CD4-positive, alpha-beta T cell treated with Interleukin-17A for 4 hours (primary cell): Measurements from ENCODE around the gene NR2C1.
A peak's percentile ranks its signal among the peaks of the same experiment; 100 is the strongest.
"Not testable (repeated sequence)": the region's sequence is repeated elsewhere in the genome, so short reads cannot be mapped to it uniquely, and the experiment has no call there.

Experiments used
- DNase-seq: peaks from one replicate; pipeline ENCODE4 v3.0.0-alpha.2; 2020; ENCODE audit warnings: mixed read lengths

The NR2C1 gene

DNA sequence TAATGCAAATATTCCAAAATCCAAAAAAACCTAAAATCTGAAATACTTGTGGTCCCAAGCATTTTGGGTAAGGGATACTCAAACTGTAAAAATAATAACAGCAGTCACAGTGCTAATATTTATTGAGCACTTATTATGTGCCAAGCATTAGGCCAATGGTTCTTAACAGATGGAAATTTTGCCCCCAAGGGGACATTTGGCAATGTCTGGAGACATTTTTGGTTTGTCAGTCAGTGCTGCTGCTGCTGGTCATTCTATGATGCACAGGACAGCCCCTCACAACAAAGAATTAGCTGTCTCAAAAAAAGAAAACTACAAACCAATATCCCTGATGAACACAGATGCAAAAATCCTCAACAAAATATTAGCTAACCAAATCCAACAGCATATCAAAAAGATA is 75.7 kb downstream of the NR2C1 start:
- no peak for DNase-seq

DNA sequence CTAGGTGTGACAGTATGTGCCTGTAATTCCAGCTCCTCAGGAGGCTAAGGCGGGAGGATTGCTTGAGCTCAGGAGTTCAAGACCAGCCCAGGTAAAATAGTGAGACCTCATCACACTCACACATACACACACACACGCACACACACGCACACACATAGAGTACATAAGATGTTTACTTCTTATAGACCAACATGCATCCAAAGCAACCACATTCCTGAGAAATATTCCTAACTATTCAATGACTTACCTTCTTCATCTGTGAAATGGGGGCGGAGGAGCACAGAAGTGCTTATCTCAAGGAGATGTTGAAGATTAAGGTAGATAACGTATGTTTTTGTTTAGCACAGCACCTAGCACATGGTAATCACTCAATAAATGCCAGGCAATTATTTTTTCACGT is 76.4 kb downstream of the NR2C1 start:
- DNase-seq = no peak

DNA sequence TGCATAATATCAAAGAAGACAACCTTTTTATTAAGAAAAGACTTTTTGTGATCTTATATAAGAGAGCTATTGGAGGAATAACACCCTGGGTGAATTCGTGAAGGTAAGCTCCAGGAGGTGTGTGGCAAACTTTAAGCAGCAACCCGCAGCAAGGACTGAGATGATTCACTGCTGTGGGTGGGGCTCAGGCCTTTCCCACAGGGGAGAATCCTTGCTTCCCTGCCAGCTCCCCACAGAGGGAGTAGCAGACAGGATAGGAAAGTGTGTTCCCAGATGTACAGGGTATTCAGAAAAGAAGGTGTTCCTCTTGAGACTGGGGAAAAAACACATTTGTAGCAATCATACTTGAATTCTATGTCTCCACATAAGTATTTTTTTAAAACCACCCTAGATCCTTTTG is 79.1 kb downstream of the NR2C1 start:
- no peak for DNase-seq

DNA sequence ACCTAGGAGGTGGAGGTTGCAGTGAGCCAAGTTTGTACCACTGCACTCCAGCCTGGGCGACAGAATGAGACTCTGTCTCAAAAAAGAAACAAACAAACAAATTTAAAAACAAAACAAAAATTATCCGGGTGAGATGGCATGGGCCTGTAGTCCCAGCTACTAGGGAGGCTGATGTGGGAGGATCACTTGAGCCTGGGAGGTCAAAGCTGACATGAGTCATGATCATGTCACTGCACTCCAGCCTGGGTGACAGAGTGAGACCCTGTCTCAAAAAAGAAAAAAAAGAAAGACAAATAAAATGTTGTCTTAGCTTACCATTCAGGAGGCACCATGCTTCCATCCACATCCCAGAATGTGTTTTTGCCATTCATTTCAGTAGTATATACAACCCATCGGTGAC is 79.6 kb downstream of the NR2C1 start:
- DNase-seq = not testable (repeated sequence)

DNA sequence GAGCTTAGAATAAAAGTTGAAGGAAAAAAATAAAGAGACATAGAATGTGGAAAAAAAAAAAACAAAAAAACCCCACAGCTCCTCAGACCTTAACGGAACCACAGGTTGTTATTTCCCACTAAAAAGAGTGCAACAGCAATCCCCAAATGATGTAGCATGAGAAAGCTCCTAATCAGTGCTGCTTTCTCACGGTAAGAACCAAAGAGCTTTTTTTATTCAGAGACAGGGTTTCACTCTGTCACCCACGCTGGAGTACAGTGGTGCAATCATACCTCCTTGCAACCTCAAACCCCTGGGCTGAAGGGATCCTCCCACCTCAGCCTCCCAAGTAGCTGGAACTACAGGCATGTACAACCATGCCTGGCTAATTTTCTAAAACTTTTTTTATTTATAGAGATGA is 83.2 kb downstream of the NR2C1 start:
- DNase-seq = no peak

DNA sequence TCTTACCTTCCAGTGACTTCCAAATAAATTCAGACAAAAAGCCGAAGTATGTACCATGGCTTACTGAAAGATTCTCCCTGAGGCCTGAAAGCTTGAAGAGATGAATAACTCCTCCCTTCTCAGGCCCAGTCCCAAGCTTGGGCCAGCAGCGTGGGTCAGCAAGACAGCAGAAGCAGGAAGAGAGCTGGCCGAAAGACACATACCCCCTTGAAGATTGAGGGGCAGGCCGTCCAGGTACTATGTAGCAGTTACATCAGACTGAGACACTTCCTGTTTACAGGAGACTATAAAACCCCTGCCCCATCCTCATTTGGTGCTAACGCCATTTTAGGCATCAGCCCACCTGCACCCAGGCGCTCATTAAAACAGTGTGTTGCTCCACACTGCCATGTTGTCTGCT is 84.9 kb downstream of the NR2C1 start:
- DNase-seq = peak; percentile 24

DNA sequence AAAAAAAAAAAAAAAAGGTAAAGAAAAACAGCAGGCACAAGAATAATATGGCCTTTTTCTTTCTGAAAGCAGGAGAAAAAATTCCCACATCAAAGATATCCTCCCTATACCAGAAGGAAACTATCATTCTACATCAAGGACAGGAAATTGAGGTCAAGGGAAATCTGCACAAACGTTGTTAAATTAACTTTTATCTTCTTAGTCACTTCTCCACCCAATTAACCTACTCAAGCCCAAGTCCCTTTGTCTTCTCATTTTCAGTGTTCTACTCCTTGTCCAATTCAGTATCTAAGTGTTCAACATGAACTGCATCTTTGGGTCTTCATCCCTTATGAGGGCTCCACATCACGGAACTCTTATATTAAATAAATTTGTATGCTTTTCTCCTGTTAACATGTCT is 85.6 kb downstream of the NR2C1 start:
- no peak for DNase-seq

DNA sequence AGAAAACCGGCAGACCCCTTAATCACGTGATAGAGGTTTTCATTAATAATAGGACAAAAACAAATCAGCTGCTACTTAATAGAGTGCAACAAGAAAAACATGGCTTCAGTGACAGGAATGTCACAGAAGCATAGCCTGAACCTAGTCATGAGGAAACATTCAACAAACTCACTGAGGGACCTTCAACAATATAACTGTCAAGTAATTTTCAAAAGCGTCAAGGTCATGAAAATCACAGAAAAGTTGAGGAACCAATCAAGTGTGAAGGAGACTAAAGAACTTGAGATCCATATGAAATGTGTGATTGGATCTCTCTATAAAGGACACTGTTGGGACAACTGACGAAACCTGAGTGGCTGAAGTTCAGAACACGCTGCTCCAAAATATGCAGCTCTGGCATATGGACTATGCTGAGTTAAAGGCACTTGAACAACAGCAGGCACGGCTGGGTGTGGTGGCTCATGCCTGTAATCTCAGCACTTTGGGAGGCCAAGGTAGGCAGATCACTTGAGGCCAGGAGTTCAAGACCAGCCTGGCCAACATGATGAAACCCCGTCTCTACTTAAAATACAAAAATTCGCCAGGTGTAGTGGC is 86.2 kb downstream of the NR2C1 start:
- DNase-seq = peak; percentile 26

DNA sequence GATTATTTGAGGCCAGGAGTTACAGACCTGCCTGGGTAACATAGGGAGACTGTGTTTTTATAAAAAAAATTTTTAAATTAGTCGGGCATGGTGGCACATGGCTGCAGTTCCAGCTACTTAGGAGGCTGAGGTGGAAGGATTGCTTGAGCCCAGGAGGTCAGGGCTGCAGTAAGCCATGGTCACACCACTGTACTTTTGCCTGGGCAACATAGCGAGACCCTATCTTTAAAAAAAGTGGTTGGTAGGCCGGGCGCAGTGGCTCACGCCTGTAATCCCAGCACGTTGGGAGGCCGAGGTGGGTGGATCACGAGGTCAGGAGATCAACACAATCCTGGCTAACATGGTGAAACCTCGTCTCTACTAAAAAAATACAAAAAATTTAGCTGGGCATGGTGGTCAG is 88.3 kb downstream of the NR2C1 start:
- not testable (repeated sequence) for DNase-seq

DNA sequence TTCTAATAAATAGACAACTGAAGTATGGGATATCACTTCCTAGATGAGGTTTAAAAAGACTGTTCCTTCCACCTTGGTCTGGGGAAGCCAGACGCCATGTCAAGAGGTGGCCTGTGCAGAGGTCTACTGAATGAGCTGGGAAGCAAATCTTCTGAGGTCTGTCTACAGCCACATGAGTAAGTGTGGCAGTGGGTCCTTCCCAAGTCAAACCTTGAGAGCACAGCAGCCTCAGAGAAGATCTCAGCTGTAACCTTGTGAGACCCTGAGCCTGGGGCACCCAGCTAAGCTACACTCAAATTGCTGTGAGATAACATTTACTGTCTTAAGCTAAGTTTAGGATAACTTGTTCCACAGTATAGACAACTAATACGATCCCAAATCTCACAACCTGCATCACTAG is 90.1 kb downstream of the NR2C1 start:
- DNase-seq = no peak

DNA sequence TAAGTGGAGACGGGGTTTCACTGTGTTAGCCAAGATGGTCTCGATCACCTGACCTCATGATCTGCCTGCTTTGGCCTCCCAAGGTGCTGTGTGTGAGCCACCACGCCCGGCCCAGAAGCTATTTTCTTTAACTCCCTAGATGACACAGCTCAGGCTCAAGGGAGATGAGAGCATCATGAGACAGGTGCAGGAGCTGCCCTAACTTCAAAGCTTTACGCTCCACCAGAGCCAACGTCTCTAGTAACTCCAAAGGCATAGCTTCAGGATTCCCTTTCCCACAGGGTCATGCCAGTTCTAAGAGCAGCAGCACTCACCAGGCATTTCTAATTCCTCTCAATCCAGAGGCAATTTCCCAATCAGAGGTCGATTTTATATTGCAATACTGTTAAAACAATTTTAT is 91.0 kb downstream of the NR2C1 start:
- no peak for DNase-seq

DNA sequence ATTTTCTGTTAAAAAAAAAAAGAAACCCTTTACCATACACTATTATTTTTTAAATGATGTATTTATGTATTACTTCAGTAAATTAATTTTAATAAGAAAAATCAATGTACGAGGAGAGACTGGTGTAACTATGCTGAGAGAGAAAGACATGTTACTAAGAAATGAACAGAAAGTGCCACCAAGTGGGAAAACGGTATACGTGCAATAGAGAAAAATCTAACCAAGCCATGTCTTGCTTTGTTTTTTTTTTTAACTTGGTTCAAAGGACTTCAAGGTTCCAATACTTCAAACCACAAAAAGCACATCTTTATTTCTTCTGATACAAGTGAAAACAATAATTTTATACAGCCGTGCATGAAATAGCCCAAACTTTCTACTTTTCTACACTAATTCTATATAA is 92.8 kb downstream of the NR2C1 start:
- DNase-seq = no peak

DNA sequence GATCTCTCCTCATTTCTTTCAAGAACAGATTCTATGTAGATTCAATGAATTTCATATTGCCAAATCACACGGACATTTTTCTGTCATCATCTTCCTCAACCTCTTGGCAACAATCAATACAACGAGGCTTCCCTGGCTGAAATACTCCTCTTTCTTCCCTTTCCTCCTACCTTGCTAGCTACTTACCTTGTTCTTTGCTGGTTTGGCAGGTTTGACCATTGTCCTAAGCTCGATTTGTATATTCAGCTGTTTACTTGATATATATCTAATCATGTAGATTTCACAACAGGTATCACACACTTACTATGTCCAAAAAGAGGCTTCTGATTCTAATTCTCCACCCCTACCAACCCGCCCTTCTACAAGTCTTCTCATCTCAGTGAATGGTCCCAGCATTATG is 93.5 kb downstream of the NR2C1 start:
- DNase-seq = no peak

DNA sequence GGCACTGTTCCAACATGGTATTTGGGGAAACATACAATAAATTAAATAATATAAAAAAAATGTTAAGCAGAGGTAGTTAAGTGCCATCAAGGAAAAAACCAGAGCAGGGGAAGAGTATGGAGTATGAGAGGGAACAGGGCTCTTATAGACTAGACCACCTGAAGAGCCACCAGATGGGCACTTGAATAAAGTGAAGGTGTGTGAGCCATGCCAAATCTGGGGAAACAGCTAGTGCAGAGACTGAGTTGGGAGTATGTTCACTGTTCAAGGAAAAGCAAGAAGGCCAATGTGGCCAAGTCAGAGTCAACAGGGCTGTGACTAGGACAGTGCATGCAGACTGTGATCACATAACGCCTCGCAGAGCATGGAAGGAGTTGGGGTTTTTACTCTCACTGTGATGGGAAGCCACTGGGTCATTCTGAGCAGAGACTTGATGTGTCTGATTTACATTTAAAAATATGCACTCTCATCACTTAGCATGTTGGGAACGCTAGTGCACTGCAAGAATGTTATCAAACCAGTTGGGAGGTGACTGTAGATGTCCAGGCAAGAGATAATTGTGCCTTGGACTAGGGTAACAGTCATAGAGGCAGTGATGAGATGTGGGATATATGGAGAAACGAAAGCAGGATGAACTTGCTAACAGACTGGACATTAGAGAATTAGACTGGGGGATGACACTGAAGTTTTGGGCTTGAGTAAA is 95.5 kb downstream of the NR2C1 start:
- DNase-seq = no peak

DNA sequence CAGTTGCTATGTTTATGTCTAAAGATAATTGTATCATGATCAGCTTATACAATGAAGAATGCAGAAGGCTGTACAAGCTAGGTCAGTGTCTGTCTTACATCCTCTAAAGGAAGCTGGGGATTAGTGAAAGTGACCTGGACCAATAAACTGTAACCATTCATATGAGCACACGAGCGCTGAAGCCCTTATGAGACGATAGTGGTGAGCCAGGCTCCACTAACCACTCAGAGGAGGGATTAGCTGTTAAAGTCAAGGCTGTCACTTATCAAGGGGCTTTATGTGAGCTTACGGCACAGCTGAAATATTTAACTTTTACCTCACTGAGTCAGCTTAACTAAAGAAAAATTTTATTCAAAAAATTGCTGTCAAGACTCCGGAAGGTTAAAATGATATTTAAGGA is 100.2 kb downstream of the NR2C1 start:
- DNase-seq = no peak

DNA sequence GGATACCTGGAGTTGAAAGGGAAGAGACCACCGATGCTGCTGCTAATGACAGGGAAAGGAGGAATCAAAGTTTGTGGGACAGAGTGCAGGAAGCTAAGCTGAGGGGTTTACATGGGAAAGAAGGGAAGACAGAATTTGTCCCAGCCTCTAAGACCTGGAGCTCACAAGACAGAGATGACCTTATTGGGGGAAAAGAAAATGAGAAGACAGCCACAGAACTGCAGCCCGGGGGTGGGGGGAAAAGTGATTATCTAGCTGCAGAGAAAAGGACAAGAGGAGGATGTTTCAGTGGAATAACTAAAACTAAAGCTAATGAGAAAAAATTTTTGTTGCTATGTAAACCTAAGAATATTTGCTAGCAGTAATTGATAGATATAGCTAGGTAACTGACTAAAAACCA is 100.6 kb downstream of the NR2C1 start:
- DNase-seq = no peak

DNA sequence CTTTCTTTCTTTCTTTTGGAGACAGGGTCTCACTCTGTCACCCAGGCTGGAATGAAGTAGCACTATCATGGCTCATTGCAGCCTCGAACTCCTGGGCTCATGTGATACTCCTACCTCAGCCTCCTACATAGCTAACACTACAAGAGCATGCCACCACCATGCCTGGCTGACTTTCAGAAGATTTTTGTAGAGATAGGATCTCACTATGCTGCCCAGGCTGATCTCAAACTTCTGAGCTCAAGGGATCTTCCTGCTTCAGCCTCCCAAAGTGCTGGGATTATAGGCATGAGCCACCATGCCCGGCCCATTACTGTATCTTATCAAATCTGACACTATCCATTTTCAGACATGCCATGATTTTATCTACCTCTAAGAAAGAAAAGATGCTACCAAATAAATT is 101.5 kb downstream of the NR2C1 start:
- DNase-seq = no peak

DNA sequence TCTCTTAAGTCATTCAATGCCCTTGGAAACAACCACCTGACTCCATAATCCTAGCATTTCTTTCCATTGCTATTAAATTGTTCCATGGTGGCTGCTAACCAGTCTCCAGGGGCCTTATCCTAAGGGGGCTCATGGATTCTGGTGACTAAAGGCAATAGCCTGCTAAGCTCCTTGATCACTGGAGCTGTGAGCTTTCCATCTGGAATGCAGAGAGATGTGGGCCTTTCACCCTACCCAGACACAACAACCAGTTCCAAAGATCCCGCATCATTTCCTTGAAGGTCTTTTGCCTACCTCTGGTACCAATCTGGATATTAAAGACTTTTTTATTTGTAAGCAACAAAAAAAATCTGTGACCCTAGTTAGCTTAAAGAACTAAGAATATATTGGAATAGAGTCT is 102.9 kb downstream of the NR2C1 start:
- no peak for DNase-seq
